HepG2 (cell line): Measurements from ENCODE around the gene GSK3B.

Experiments
- EZH2 ChIP-seq: conservative IDR thresholded peaks from 2 replicates; pipeline ENCODE4 v1.6.1; 2012; ENCODE audit warnings: mild to moderate bottlenecking, low read depth, low read length, moderate library complexity
- MAZ ChIP-seq, 2 experiments: sonication (generic) in 1 of 2; formaldehyde crosslinking in 1 of 2; IDR thresholded peaks; 2 replicates each; pipeline versions ENCODE4 v1.5.0 to v1.6.1; 2012 to 2020; ENCODE audit warnings: low read depth in 2 of 2, mild to moderate bottlenecking in 2 of 2, borderline replicate concordance in 1 of 2, improper control_type of control experiment in 1 of 2, low read length in 1 of 2, missing genetic modification reagents in 1 of 2, moderate library complexity in 1 of 2
- RFXANK ChIP-seq: IDR thresholded peaks from 2 replicates; pipeline ENCODE4 v1.6.1; 2016
- SMC3 ChIP-seq: IDR thresholded peaks from 2 replicates; pipeline ENCODE4 v1.6.1; 2011; ENCODE audit warnings: low read length, improper control_type of control experiment
- ZNF274 ChIP-seq: sonication (generic); formaldehyde crosslinking; IDR thresholded peaks from 2 replicates; pipeline ENCODE4 v1.5.1; 2020; ENCODE audit warnings: mild to moderate bottlenecking, missing genetic modification reagents
- ZNF44 ChIP-seq: sonication (generic); formaldehyde crosslinking; IDR thresholded peaks from 2 replicates; pipeline ENCODE4 v1.5.1; 2020; ENCODE audit warnings: mild to moderate bottlenecking, missing genetic modification reagents
- ZNF598 ChIP-seq: sonication (generic); formaldehyde crosslinking; IDR thresholded peaks from 2 replicates; pipeline ENCODE4 v1.5.1; 2020; ENCODE audit warnings: mild to moderate bottlenecking, missing genetic modification reagents, borderline replicate concordance
- ZNF839 ChIP-seq: sonication (generic); formaldehyde crosslinking; IDR thresholded peaks from 2 replicates; pipeline ENCODE4 v1.4.0; 2020; ENCODE audit warnings: missing genetic modification reagents, mild to moderate bottlenecking, borderline replicate concordance

- no peak for TF ChIP-seq ZNF598 (CRISPR knock-in tag)
- TF ChIP-seq RFXANK (CRISPR knock-in tag), result no peak
- no peak for TF ChIP-seq SMC3
- TF ChIP-seq ZNF274 (CRISPR knock-in tag), result no peak
- no peak for TF ChIP-seq EZH2
- no peak for TF ChIP-seq MAZ (IDR thresholded peaks at IDR 0.05; ENCODE audit: borderline replicate concordance, low read depth, low read length)
- TF ChIP-seq MAZ (CRISPR knock-in tag; IDR thresholded peaks at IDR 0.05; ENCODE audit: low read depth), result no peak
- TF ChIP-seq ZNF44 (CRISPR knock-in tag), result no peak
- no peak for TF ChIP-seq ZNF839 (CRISPR knock-in tag)
Observed at GRCh38 chr3:119810018-119810435, 284.2 kb downstream of the GSK3B start.
